ENCODE results near the gene ARHGDIA.

DNA sequence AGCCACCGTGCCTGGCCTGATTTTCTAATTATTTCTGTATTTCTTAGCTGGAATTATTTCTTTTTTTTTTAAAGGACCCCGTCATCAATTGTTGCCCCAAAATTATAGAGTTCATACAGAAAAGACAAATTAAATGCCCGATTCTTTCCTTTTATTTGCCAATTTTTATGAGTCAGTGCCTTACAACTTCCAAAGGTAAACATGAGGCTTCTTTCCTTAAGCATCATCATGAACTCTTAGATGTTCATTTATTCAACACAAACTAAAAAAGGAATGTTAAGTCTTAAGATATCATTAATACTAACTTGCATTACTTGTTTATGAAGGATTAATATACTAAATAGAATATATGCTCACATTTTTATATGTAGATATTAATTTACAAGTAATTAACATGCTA lies 7.2 kb upstream of the ARHGDIA start:
- TF ChIP-seq EZH2 (IDR thresholded peaks at IDR 0.05; ENCODE audit: borderline replicate concordance, insufficient read depth, low read length, poor library complexity, severe bottlenecking) (no peak), POLR2AphosphoS5 (IDR thresholded peaks at IDR 0.05) (no peak), CTCF (IDR thresholded peaks at IDR 0.05; ENCODE audit: poor library complexity, severe bottlenecking) (no peak), SMC3 (conservative IDR thresholded peaks at IDR 0.05; ENCODE audit: poor library complexity) (no peak), RAD21 (conservative IDR thresholded peaks at IDR 0.05) (no peak), EP300 (conservative IDR thresholded peaks at IDR 0.05; ENCODE audit: poor library complexity, severe bottlenecking) (no peak), TAF1 (IDR thresholded peaks at IDR 0.05; ENCODE audit: low read depth) (no peak)
- TF ChIP-seq, protein P1, sequence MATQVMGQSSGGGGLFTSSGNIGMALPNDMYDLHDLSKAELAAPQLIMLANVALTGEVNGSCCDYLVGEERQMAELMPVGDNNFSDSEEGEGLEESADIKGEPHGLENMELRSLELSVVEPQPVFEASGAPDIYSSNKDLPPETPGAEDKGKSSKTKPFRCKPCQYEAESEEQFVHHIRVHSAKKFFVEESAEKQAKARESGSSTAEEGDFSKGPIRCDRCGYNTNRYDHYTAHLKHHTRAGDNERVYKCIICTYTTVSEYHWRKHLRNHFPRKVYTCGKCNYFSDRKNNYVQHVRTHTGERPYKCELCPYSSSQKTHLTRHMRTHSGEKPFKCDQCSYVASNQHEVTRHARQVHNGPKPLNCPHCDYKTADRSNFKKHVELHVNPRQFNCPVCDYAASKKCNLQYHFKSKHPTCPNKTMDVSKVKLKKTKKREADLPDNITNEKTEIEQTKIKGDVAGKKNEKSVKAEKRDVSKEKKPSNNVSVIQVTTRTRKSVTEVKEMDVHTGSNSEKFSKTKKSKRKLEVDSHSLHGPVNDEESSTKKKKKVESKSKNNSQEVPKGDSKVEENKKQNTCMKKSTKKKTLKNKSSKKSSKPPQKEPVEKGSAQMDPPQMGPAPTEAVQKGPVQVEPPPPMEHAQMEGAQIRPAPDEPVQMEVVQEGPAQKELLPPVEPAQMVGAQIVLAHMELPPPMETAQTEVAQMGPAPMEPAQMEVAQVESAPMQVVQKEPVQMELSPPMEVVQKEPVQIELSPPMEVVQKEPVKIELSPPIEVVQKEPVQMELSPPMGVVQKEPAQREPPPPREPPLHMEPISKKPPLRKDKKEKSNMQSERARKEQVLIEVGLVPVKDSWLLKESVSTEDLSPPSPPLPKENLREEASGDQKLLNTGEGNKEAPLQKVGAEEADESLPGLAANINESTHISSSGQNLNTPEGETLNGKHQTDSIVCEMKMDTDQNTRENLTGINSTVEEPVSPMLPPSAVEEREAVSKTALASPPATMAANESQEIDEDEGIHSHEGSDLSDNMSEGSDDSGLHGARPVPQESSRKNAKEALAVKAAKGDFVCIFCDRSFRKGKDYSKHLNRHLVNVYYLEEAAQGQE (IDR thresholded peaks at IDR 0.05; ENCODE audit: borderline replicate concordance), result no peak
